Loucy (cell line): ENCODE data around the gene AHNAK2.

Source experiments
- CTCF ChIP-seq: fragments of 200-600 bp; sonication (generic); conservative IDR thresholded peaks from 2 replicates; pipeline ENCODE4 v1.5.1; 2014; ENCODE audit warnings: mild to moderate bottlenecking, antibody characterized with exemption, low read length
- EZH2phosphoT487 ChIP-seq: fragments of 200-600 bp; IDR thresholded peaks from 2 replicates; pipeline ENCODE4 v1.6.1; 2018; ENCODE audit warnings: antibody characterized with exemption, mild to moderate bottlenecking, moderate library complexity, borderline replicate concordance

- TF ChIP-seq CTCF = no peak
- no peak for TF ChIP-seq EZH2phosphoT487
Measured at GRCh38 chr14:104992501-104992900, 14.3 kb upstream of the AHNAK2 start.
